Vagina (tissue), 2 donors: Measurements from ENCODE around the gene ARL3.

Experiments used
- CTCF ChIP-seq, 3 experiments: fragments of 450-650 bp in 2 of 3; fragments of 200-600 bp in 1 of 3; sonication (generic) in 1 of 3; IDR thresholded peaks; one replicate each; pipeline ENCODE4 v1.5.1; 2017 to 2019; ENCODE audit warnings: antibody characterized with exemption in 3 of 3, mild to moderate bottlenecking in 2 of 3, moderate library complexity in 2 of 3
- POLR2A ChIP-seq, 2 donors: fragments of 450-650 bp; IDR thresholded peaks; one replicate each; pipeline ENCODE4 v1.6.1; 2017; ENCODE audit warnings: antibody characterized with exemption in 2 of 2, mild to moderate bottlenecking in 2 of 2, moderate library complexity in 2 of 2
- POLR2AphosphoS5 ChIP-seq, 2 donors: sonication (generic); formaldehyde crosslinking; IDR thresholded peaks; one replicate each; pipeline ENCODE4 v1.9.0; 2017; ENCODE audit warnings: antibody characterized with exemption in 2 of 2, mild to moderate bottlenecking in 2 of 2, low read depth in 1 of 2; ENCODE audit not compliant: insufficient read depth in 1 of 2

DNA sequence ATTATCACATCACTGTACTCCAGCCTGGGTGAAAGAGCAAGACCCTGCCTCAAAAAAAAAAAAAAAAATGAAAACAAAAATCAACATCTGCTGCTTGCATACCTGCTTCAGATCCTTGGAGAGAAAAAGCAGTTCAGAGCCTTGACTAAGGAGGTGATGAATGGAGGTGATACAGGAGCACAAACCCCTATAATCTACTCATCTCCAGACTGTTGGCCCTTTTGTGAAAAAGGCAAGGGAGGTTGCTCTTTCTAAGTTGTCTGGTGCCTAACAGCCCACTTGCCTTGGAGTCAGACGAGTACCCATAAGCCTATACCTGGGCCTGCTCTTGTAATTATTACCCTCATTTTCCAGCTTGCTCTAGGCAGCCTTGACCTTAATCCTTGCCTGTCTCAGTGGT is 1.7 kb upstream of the ARL3 start:
- no peak for TF ChIP-seq CTCF (IDR thresholded peaks at IDR 0.05)
- no peak for TF ChIP-seq POLR2A (IDR thresholded peaks at IDR 0.05)
- no peak for TF ChIP-seq POLR2AphosphoS5 (IDR thresholded peaks at IDR 0.05; ENCODE audit: insufficient read depth in 1 of 2, low read depth in 1 of 2)
